MCF 10A (cell line): ENCODE measurements around the gene NDUFAF8. TPM values are rescaled to one million over a fixed set of nuclear protein-coding genes. Genes with fewer than 3 reads are reported as not detected.

ENCODE experiments used
- BruUV-seq: library from RNA; stranded (reverse); fragments of 400-500 nt; replicated peaks from 2 replicates; lab custom pipeline; 2021; lab: Mats Ljungman, UMichigan
- CTCF ChIA-PET: fragments of 300-600 bp; sonication (Branson Sonifier 250); formaldehyde crosslinking; extraction: SDS; loops from one replicate; lab custom pipeline; 2021; ENCODE audit warnings: antibody characterized with exemption, inconsistent platforms; lab: Yijun Ruan, JAX
- POLR2A ChIA-PET: fragments of 300-600, 350-650 bp; sonication (Branson Sonifier 250); formaldehyde crosslinking; extraction: SDS; loops from one replicate; lab custom pipeline; 2020; ENCODE audit warnings: antibody characterized with exemption, inconsistent platforms; lab: Yijun Ruan, JAX
- DNase-seq: peaks from one replicate; pipeline ENCODE4 v3.0.0-alpha.2; 2018; ENCODE audit not compliant: unreplicated experiment
- H3K27ac Mint-ChIP-seq: one replicate; pipeline ENCODE4 v1.8.0; 2022; ENCODE audit warnings: mild to moderate bottlenecking, low read depth, mixed read lengths; ENCODE audit not compliant: unreplicated experiment
- H3K27me3 Mint-ChIP-seq: one replicate; pipeline ENCODE4 v1.8.0; 2022; ENCODE audit warnings: mixed read lengths; ENCODE audit not compliant: insufficient read depth, unreplicated experiment
- H3K36me3 Mint-ChIP-seq: one replicate; pipeline ENCODE4 v1.8.0; 2022; ENCODE audit warnings: mild to moderate bottlenecking, moderate library complexity, mixed read lengths; ENCODE audit not compliant: insufficient read depth, unreplicated experiment
- H3K4me1 Mint-ChIP-seq: one replicate; pipeline ENCODE4 v1.8.0; 2022; ENCODE audit warnings: mixed read lengths; ENCODE audit not compliant: insufficient read depth, unreplicated experiment
- H3K4me3 Mint-ChIP-seq: one replicate; pipeline ENCODE4 v1.8.0; 2022; ENCODE audit warnings: mild to moderate bottlenecking, moderate library complexity, mixed read lengths; ENCODE audit not compliant: unreplicated experiment
- H3K9me3 Mint-ChIP-seq: one replicate; pipeline ENCODE4 v1.8.0; 2022; ENCODE audit warnings: mixed read lengths; ENCODE audit not compliant: unreplicated experiment
- CTCF ChIP-seq: fragments of 200-600 bp; IDR thresholded peaks from one replicate; pipeline ENCODE4 v1.8.0; 2022; ENCODE audit warnings: antibody characterized with exemption, mild to moderate bottlenecking; ENCODE audit not compliant: unreplicated experiment
- intact Hi-C: fragments of 100-400 bp; cut with micrococcal nuclease; formaldehyde crosslinking; loops from 2 replicates; pipeline ENCODE4 v1.14.1; 2022
- total RNA-seq: library from RNA; stranded (reverse); gene quantifications from 2 replicates; pipeline ENCODE4 v1.2.3, GENCODE V29; 2022

NDUFAF8 gene
- total RNA-seq, 1 experiment from 2014 or later: 95.0 TPM

- CTCF ChIA-PET: interaction anchor here (0.6 kb wide), 1 partner anchor 442 kb away, joined by 5 read pairs; no protein-coding TSS in a partner anchor
- POLR2A ChIA-PET: no interaction called here
Observed at GRCh38 chr17:81231121-81231645, 7.9 kb upstream of the NDUFAF8 start.

GRCh38 chr17:81231766-81232581, 7.1 kb upstream of the NDUFAF8 start:
- DNase-seq: no peak
- Mint-ChIP-seq H3K9me3 (peaks cover 7% of the 10 kb centered on the region), H3K27ac (no peak overlapping the region), H3K27me3 (no peaks in the 10 kb centered on the region), H3K4me3 (no peak overlapping the region), H3K36me3 (peaks cover 13% of the 10 kb centered on the region), H3K4me1 (peaks cover 6% of the 10 kb centered on the region)
- ChIA-PET POLR2A (no interaction called here), CTCF (interaction anchor here (0.6 to 1.2 kb wide), 3 partner anchors 31 to 660 kb away, joined by 5 to 6 read pairs (median 5); no protein-coding TSS in a partner anchor)
- intact Hi-C loops: no loop called here
- no peak for TF ChIP-seq CTCF
- BruUV-seq: no TSS peak

More at GRCh38 chr17:81231121-81231645, 7.9 kb upstream of the NDUFAF8 start:
- no peak for TF ChIP-seq CTCF
- H3K4me3 Mint-ChIP-seq: no peak overlapping the region
- peaks cover 6% of the 10 kb centered on the region for H3K4me1 Mint-ChIP-seq
- no peak overlapping the region for H3K27ac Mint-ChIP-seq
- H3K9me3 Mint-ChIP-seq: peaks cover 7% of the 10 kb centered on the region
- no TSS peak for BruUV-seq
- no peaks in the 10 kb centered on the region for H3K27me3 Mint-ChIP-seq
- no peak for DNase-seq
- peaks cover 13% of the 10 kb centered on the region for H3K36me3 Mint-ChIP-seq
- intact Hi-C loops: no loop called here

GRCh38 chr17:81232616-81233241, 6.4 kb upstream of the NDUFAF8 start:
- DNase-seq: no peak
- no peaks in the 10 kb centered on the region for H3K27me3 Mint-ChIP-seq
- TF ChIP-seq CTCF: no peak
- H3K4me1 Mint-ChIP-seq: peaks cover 12% of the 10 kb centered on the region
- H3K36me3 Mint-ChIP-seq: peaks cover 13% of the 10 kb centered on the region
- CTCF ChIA-PET: interaction anchor here (0.6 to 1.2 kb wide), 2 partner anchors 32 to 661 kb away, joined by 5 to 6 read pairs; no protein-coding TSS in a partner anchor
- intact Hi-C loops: no loop called here
- peaks cover 2% of the 10 kb centered on the region for H3K9me3 Mint-ChIP-seq
- POLR2A ChIA-PET: no interaction called here
- no TSS peak for BruUV-seq
- no peak overlapping the region for H3K4me3 Mint-ChIP-seq
- no peak overlapping the region for H3K27ac Mint-ChIP-seq

GRCh38 chr17:81233316-81233715, 5.8 kb upstream of the NDUFAF8 start:
- intact Hi-C loops: no loop called here
- no peak for DNase-seq
- no peak for TF ChIP-seq CTCF
- H3K9me3 Mint-ChIP-seq: no peaks in the 10 kb centered on the region
- ChIA-PET POLR2A (no interaction called here), CTCF (interaction anchor here (1.2 kb wide), 1 partner anchor 32 kb away, joined by 6 read pairs; no protein-coding TSS in a partner anchor)
- H3K4me3 Mint-ChIP-seq: no peak overlapping the region
- no peaks in the 10 kb centered on the region for H3K27me3 Mint-ChIP-seq
- H3K4me1 Mint-ChIP-seq: peaks cover 12% of the 10 kb centered on the region
- no TSS peak for BruUV-seq
- H3K27ac Mint-ChIP-seq: no peak overlapping the region
- peaks cover 13% of the 10 kb centered on the region for H3K36me3 Mint-ChIP-seq
